22Rv1 (cell line): ENCODE data around the gene TRIM71.

ENCODE experiments used
- H3K27ac ChIP-seq: fragments of 450-650 bp; 2 replicates; pipeline ENCODE4 v1.5.1; 2017
- CTCF ChIP-seq: fragments of 450-650 bp; IDR thresholded peaks from 2 replicates; pipeline ENCODE4 v1.5.1; 2017; ENCODE audit warnings: mild to moderate bottlenecking
- ZFX ChIP-seq: fragments of 450-650 bp; IDR thresholded peaks from 2 replicates; pipeline ENCODE4 v1.6.1; 2017; ENCODE audit warnings: antibody characterized with exemption, borderline replicate concordance

Gene TRIM71

GRCh38 chr3:32886296-32886695, 68.5 kb downstream of the TRIM71 start:
- TF ChIP-seq ZFX (no peak), CTCF (no peak)
- H3K27ac ChIP-seq: no peak overlapping the region

GRCh38 chr3:32886911-32887310, 69.1 kb downstream of the TRIM71 start:
- no peak overlapping the region for H3K27ac ChIP-seq
- TF ChIP-seq CTCF: no peak
- no peak for TF ChIP-seq ZFX

GRCh38 chr3:32888739-32889138, 70.9 kb downstream of the TRIM71 start:
- H3K27ac ChIP-seq: no peak overlapping the region

GRCh38 chr3:32890420-32891276, 72.9 kb downstream of the TRIM71 start:
- TF ChIP-seq ZFX: no peak
- TF ChIP-seq CTCF: no peak
- no peak overlapping the region for H3K27ac ChIP-seq

More at GRCh38 chr3:32888739-32889138, 70.9 kb downstream of the TRIM71 start:
- TF ChIP-seq CTCF: no peak
- no peak for TF ChIP-seq ZFX

- no peak overlapping the region for H3K27ac ChIP-seq
- TF ChIP-seq ZFX (no peak), CTCF (no peak)
Observed at GRCh38 chr3:32891365-32891764, 73.6 kb downstream of the TRIM71 start.

- H3K27ac ChIP-seq: no peak overlapping the region
Observed at GRCh38 chr3:32892625-32893598, 75.1 kb downstream of the TRIM71 start.

More at GRCh38 chr3:32892625-32893598, 75.1 kb downstream of the TRIM71 start:
- no peak for TF ChIP-seq CTCF
- TF ChIP-seq ZFX: no peak
